ENCODE results near the gene TIPIN.
"Not testable (repeated sequence)": the region's sequence is repeated elsewhere in the genome, so short reads cannot be mapped to it uniquely, and the experiment has no call there.

The TIPIN gene

GRCh38 chr15:66356077-66356358 is 467 bp downstream of the TIPIN start:
- DNase-seq (ENCODE audit: insufficient read length, low spot score) (no peak), FAIRE-seq (no peak)
- 0 out of 2 replicates have a peak, but pooled peaks have one; percentile 3 for TF ChIP-seq POLR2AphosphoS5 (IDR thresholded peaks at IDR 0.05; ENCODE audit: low read depth, low read length)
- no peak for TF ChIP-seq TAF1 (IDR thresholded peaks at IDR 0.05; ENCODE audit: low read depth, low read length)
- TF ChIP-seq POLR2A (IDR thresholded peaks at IDR 0.05; ENCODE audit: low read depth, low read length), result no peak

- DNase-seq (ENCODE audit: insufficient read length, low spot score); FAIRE-seq: not testable (repeated sequence)
Measured at GRCh38 chr15:66348530-66348929, 8.0 kb downstream of the TIPIN start.

DNA sequence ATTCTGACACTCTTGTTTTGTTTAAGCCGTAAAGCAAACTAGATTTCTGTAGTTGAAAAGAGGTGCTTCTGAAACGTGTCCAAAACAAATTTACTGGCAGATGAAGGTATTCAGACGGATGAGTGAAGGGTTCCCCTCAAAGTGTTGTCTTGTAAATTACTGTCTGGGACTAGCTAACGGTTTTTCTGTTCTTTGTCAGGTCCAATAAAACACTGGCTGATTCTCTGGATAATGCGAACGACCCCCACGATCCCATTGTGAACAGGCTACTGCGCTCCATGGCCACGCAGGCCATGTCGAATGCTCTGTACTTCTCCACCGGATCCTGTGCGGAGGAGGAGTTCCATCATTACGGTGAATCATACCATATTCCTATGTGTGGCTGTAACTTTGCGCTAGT is 27.7 kb downstream of the TIPIN start:
- FAIRE-seq (no peak), DNase-seq (ENCODE audit: insufficient read length, low spot score) (no peak)
- no peak for TF ChIP-seq POU2F2 (IDR thresholded peaks at IDR 0.05; ENCODE audit: low read depth, low read length)
- no peak for TF ChIP-seq POLR2AphosphoS5 (IDR thresholded peaks at IDR 0.05; ENCODE audit: low read depth, low read length)
- TF ChIP-seq SPI1 (IDR thresholded peaks at IDR 0.05; ENCODE audit: low read depth, low read length), result no peak
- no peak for TF ChIP-seq TAF1 (IDR thresholded peaks at IDR 0.05; ENCODE audit: low read depth, low read length)
- no peak for TF ChIP-seq PAX5 (IDR thresholded peaks at IDR 0.05; ENCODE audit: insufficient read depth, low read length, severe bottlenecking)
- TF ChIP-seq POLR2A (IDR thresholded peaks at IDR 0.05; ENCODE audit: low read depth, low read length), result no peak

GRCh38 chr15:66327736-66328135 is 28.7 kb downstream of the TIPIN start:
- TF ChIP-seq POU2F2 (IDR thresholded peaks at IDR 0.05; ENCODE audit: low read depth, low read length) (no peak), SPI1 (IDR thresholded peaks at IDR 0.05; ENCODE audit: low read depth, low read length) (no peak), POLR2AphosphoS5 (IDR thresholded peaks at IDR 0.05; ENCODE audit: low read depth, low read length) (no peak), PAX5 (IDR thresholded peaks at IDR 0.05; ENCODE audit: insufficient read depth, low read length, severe bottlenecking) (no peak), POLR2A (IDR thresholded peaks at IDR 0.05; ENCODE audit: low read depth, low read length) (no peak), TAF1 (IDR thresholded peaks at IDR 0.05; ENCODE audit: low read depth, low read length) (no peak)
- DNase-seq (ENCODE audit: insufficient read length, low spot score) (no peak), FAIRE-seq (no peak)

DNA sequence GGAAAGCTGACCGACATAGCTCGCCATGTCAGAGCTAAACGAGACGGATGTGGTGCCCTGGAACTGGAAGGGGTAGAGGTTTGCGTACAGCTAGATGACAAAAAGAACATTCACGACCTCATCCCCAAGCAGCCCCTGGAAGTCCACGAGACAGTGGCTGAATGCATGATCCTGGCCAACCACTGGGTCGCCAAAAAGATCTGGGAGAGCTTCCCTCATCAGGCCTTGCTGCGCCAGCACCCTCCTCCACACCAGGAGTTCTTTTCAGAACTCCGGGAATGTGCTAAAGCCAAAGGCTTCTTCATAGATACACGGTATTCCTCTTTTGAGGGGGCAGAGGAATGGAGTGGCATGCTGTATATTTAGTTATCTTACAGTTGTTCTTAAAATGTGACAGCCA is 30.4 kb downstream of the TIPIN start:
- FAIRE-seq (no peak), DNase-seq (ENCODE audit: insufficient read length, low spot score) (no peak)
- TF ChIP-seq SPI1 (IDR thresholded peaks at IDR 0.05; ENCODE audit: low read depth, low read length), result no peak

DNA sequence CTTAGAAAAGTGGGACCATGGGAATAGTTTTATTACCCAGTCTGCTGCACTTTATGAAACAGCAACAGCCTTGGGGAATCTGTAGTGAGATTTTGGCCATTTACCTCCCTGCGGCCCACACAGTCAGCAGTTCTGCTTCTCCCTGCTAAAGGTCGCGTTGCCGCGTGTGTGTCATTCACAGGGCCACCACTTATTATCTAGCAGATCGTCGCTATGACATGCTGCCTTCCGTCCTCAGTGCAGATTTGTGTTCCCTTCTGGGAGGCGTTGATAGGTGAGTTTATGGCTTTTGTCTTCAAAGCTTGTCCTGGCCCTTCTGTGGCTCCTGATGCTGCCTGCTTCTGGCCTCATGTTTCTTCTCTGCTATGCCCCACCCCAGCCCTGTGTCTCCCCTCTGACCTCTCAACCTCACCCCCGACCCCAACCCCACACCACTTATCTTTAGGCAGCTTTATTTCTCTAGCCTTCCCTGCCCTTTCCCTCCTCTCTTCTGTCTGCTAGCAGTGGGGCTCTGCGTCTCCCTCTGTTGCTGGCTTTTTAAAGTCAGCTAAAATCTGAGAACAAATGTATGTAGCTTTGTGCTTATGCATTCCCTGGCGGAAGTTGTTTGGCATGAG is 33.1 kb downstream of the TIPIN start:
- TF ChIP-seq POLR2AphosphoS5 (IDR thresholded peaks at IDR 0.05; ENCODE audit: low read depth, low read length) (no peak), SPI1 (IDR thresholded peaks at IDR 0.05; ENCODE audit: low read depth, low read length) (no peak), TAF1 (IDR thresholded peaks at IDR 0.05; ENCODE audit: low read depth, low read length) (no peak), POLR2A (IDR thresholded peaks at IDR 0.05; ENCODE audit: low read depth, low read length) (no peak), PAX5 (IDR thresholded peaks at IDR 0.05; ENCODE audit: insufficient read depth, low read length, severe bottlenecking) (no peak), POU2F2 (IDR thresholded peaks at IDR 0.05; ENCODE audit: low read depth, low read length) (no peak)
- DNase-seq (ENCODE audit: insufficient read length, low spot score), result no peak
- no peak for FAIRE-seq

DNA sequence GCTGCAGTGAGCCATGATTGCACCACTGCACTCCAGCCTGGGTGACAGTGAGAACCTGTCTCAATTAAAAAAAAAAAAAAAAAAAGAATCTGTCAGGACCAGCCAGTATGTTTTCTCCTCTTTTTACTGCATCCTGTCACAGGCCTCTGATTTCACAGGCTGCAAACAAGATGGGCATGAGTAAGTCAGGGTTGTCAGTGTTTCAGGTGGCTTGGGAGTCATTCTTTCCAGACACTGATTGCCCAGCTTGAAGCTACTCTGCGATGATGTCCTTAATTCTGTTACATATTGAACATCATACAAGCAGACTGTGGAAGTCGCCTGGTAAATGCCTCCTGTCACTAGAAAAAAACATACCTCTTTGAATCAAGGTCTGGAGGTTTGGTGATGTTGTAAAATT is 44.3 kb downstream of the TIPIN start:
- DNase-seq (ENCODE audit: insufficient read length, low spot score) (no peak), FAIRE-seq (no peak)
- TF ChIP-seq POLR2A (IDR thresholded peaks at IDR 0.05; ENCODE audit: low read depth, low read length), result no peak

DNA sequence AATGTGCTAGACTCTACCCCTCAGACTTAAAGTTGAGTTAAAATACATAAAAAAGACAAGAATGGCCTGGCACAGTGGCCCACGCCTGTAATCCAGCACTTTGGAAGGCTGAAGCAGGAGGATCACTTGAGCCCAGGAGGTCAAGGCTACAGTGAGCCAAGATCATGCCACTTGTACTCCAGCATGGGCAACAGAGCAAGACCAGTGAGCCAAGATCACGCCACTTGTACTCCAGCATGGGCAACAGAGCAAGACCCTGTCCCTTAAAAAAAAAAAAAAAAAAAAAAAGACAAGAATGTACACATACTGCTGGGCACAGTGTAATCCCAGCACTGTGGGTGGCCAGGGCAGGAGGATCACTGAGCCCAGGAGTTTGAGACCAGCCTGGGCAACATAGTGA is 45.7 kb downstream of the TIPIN start:
- TF ChIP-seq SPI1 (IDR thresholded peaks at IDR 0.05; ENCODE audit: low read depth, low read length) (no peak), POU2F2 (IDR thresholded peaks at IDR 0.05; ENCODE audit: low read depth, low read length) (no peak), POLR2AphosphoS5 (IDR thresholded peaks at IDR 0.05; ENCODE audit: low read depth, low read length) (no peak), POLR2A (IDR thresholded peaks at IDR 0.05; ENCODE audit: low read depth, low read length) (no peak), TAF1 (IDR thresholded peaks at IDR 0.05; ENCODE audit: low read depth, low read length) (no peak), PAX5 (IDR thresholded peaks at IDR 0.05; ENCODE audit: insufficient read depth, low read length, severe bottlenecking) (no peak)
- FAIRE-seq, result no peak

GRCh38 chr15:66309828-66310227 is 46.7 kb downstream of the TIPIN start:
- DNase-seq (ENCODE audit: insufficient read length, low spot score), result no peak
- no peak for FAIRE-seq
- TF ChIP-seq PAX5 (IDR thresholded peaks at IDR 0.05; ENCODE audit: insufficient read depth, low read length, severe bottlenecking) (no peak), POU2F2 (IDR thresholded peaks at IDR 0.05; ENCODE audit: low read depth, low read length) (no peak), POLR2A (IDR thresholded peaks at IDR 0.05; ENCODE audit: low read depth, low read length) (no peak), SPI1 (IDR thresholded peaks at IDR 0.05; ENCODE audit: low read depth, low read length) (no peak), POLR2AphosphoS5 (IDR thresholded peaks at IDR 0.05; ENCODE audit: low read depth, low read length) (no peak), TAF1 (IDR thresholded peaks at IDR 0.05; ENCODE audit: low read depth, low read length) (no peak)

More for the DNA sequence above, 45.7 kb downstream of the TIPIN start:
- no peak for DNase-seq (ENCODE audit: insufficient read length, low spot score)

- DNase-seq (ENCODE audit: insufficient read length, low spot score) (no peak), FAIRE-seq (no peak)
- no peak for TF ChIP-seq POLR2AphosphoS5 (IDR thresholded peaks at IDR 0.05; ENCODE audit: low read depth, low read length)
- TF ChIP-seq TAF1 (IDR thresholded peaks at IDR 0.05; ENCODE audit: low read depth, low read length), result no peak
- TF ChIP-seq POU2F2 (IDR thresholded peaks at IDR 0.05; ENCODE audit: low read depth, low read length), result no peak
- no peak for TF ChIP-seq POLR2A (IDR thresholded peaks at IDR 0.05; ENCODE audit: low read depth, low read length)
- TF ChIP-seq SPI1 (IDR thresholded peaks at IDR 0.05; ENCODE audit: low read depth, low read length), result no peak
Measured at GRCh38 chr15:66308531-66308930, 48.0 kb downstream of the TIPIN start.

GRCh38 chr15:66306381-66306780 is 50.1 kb downstream of the TIPIN start:
- DNase-seq (ENCODE audit: insufficient read length, low spot score) (no peak), FAIRE-seq (no peak)
- no peak for TF ChIP-seq SPI1 (IDR thresholded peaks at IDR 0.05; ENCODE audit: low read depth, low read length)
- no peak for TF ChIP-seq PAX5 (IDR thresholded peaks at IDR 0.05; ENCODE audit: insufficient read depth, low read length, severe bottlenecking)
- TF ChIP-seq TAF1 (IDR thresholded peaks at IDR 0.05; ENCODE audit: low read depth, low read length), result no peak
- TF ChIP-seq POLR2AphosphoS5 (IDR thresholded peaks at IDR 0.05; ENCODE audit: low read depth, low read length), result no peak
- no peak for TF ChIP-seq POLR2A (IDR thresholded peaks at IDR 0.05; ENCODE audit: low read depth, low read length)
- TF ChIP-seq POU2F2 (IDR thresholded peaks at IDR 0.05; ENCODE audit: low read depth, low read length), result no peak

- DNase-seq (ENCODE audit: insufficient read length, low spot score); FAIRE-seq: not testable (repeated sequence)
Measured at GRCh38 chr15:66304425-66304824, 52.1 kb downstream of the TIPIN start.
